HG03159 (cell line): ENCODE data around the gene FDPS.
"Not testable (repeated sequence)": the region's sequence is repeated elsewhere in the genome, so short reads cannot be mapped to it uniquely, and the experiment has no call there.

Experiments
- ATAC-seq: cut with Tn5 transposase; IDR thresholded peaks from one replicate; pipeline ENCODE4 v1.9.1; 2021; ENCODE audit warnings: mild to moderate bottlenecking, moderate library complexity; ENCODE audit not compliant: unreplicated experiment

The FDPS gene

GRCh38 chr1:155318082-155318481 is 9.4 kb downstream of the FDPS start:
- ATAC-seq, result no peak

- ATAC-seq, result no peak
These were observed 10.9 kb downstream of the FDPS start for GRCh38 chr1:155319536-155319935.

- ATAC-seq, result no peak
These were observed 11.6 kb downstream of the FDPS start for GRCh38 chr1:155320252-155320651.

- no peak for ATAC-seq
These were observed 12.3 kb downstream of the FDPS start, which contains the start of gene RUSC1 for GRCh38 chr1:155320661-155321617. Gene RUSC1, plus strand, starts transcription at chr1:155320894. Its CDS starts 880 bp downstream, at chr1:155321774.

- ATAC-seq, result no peak
These were observed 13.2 kb downstream of the FDPS start for GRCh38 chr1:155321639-155322503.

GRCh38 chr1:155322571-155322952 is 13.9 kb downstream of the FDPS start:
- ATAC-seq, result no peak

GRCh38 chr1:155322953-155323728 is 14.5 kb downstream of the FDPS start:
- ATAC-seq, result peak; percentile 35

- peak; percentile 35 for ATAC-seq
These were observed 15.0 kb downstream of the FDPS start for GRCh38 chr1:155323729-155324036.

- peak; percentile 58 for ATAC-seq
These were observed 15.5 kb downstream of the FDPS start for GRCh38 chr1:155324037-155324716.

GRCh38 chr1:155324717-155325602 is 16.3 kb downstream of the FDPS start:
- ATAC-seq, result no peak

GRCh38 chr1:155325603-155325893 is 16.9 kb downstream of the FDPS start:
- no peak for ATAC-seq

- no peak for ATAC-seq
These were observed 17.4 kb downstream of the FDPS start for GRCh38 chr1:155326020-155326526.

- no peak for ATAC-seq
These were observed 18.0 kb downstream of the FDPS start for GRCh38 chr1:155326631-155327037.

- no peak for ATAC-seq
These were observed 19.3 kb downstream of the FDPS start for GRCh38 chr1:155327981-155328380.

- ATAC-seq, result not testable (repeated sequence)
These were observed 20.2 kb downstream of the FDPS start for GRCh38 chr1:155328856-155329255.

GRCh38 chr1:155329980-155330598 is 21.4 kb downstream of the FDPS start:
- no peak for ATAC-seq

- ATAC-seq, result no peak
These were observed 26.3 kb downstream of the FDPS start for GRCh38 chr1:155334962-155335361.

- ATAC-seq, result no peak
These were observed 30.9 kb downstream of the FDPS start for GRCh38 chr1:155339515-155340097.

GRCh38 chr1:155342842-155343241 is 34.2 kb downstream of the FDPS start:
- no peak for ATAC-seq
